Inferior parietal cortex (tissue), 1 donor: ENCODE measurements around the gene MYL5.
A peak's percentile ranks its signal among the peaks of the same experiment; 100 is the strongest.
"Not testable (repeated sequence)": the region's sequence is repeated elsewhere in the genome, so short reads cannot be mapped to it uniquely, and the experiment has no call there.

Experiments used
- DNase-seq: peaks from one replicate; pipeline ENCODE4 v3.0.0-alpha.2; 2016; ENCODE audit errors: extremely low spot score

The MYL5 gene

DNA sequence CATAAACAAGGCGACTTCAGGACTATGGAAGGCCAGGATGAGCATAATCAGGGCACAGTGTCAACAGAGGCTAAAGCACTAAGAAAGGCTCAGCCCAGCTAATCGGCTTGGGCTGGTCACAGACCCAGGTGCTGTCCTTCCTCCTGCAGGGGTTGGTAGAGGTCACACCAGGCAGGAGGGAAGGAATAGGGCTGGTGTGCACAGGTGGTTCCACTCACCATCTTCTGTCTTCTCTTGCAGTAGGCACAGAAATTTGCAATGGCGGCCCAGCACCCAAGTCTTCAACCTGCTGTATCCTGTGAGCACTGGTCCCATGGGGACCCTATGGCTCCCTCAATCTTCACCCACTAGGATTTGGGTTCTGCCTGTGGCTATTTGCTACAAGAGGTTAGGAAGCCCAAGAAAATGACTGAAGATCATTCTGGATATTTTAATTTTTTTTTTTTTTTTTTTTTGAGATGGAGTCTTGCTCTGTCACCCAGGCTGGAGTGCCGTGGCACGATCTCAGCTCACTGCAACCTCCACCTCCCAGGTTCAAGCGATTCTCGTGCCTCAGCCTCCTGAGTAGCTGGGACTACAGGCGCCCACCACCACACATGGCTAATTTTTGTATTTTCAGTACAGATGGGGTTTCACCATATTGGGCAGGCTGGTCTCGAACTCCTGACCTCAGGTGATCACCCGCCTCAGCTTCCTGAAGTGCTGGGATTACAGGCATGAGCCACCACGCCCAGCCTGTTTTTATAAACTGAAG is 4.4 kb upstream of the MYL5 start:
- DNase-seq: not testable (repeated sequence)

DNA sequence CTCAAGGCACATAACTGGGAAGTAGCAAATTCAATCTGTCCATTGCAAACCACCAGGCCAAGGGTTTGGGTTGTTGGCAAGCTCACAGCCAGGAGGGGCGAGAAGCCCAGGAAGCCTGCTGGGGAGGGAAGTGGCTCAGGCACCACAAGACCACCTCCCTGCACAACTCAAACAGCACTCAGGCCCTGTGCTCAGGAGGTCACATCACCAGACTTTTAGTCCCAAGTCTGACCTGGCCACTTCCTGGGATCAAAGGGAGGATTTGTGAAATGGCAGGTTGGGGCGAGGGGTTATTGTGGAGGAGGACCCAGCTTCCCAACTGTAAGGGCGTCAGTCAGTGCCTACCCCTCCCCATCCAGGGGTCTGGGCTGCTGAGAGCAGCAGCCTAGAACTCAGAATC is 2.6 kb upstream of the MYL5 start:
- DNase-seq: no peak

DNA sequence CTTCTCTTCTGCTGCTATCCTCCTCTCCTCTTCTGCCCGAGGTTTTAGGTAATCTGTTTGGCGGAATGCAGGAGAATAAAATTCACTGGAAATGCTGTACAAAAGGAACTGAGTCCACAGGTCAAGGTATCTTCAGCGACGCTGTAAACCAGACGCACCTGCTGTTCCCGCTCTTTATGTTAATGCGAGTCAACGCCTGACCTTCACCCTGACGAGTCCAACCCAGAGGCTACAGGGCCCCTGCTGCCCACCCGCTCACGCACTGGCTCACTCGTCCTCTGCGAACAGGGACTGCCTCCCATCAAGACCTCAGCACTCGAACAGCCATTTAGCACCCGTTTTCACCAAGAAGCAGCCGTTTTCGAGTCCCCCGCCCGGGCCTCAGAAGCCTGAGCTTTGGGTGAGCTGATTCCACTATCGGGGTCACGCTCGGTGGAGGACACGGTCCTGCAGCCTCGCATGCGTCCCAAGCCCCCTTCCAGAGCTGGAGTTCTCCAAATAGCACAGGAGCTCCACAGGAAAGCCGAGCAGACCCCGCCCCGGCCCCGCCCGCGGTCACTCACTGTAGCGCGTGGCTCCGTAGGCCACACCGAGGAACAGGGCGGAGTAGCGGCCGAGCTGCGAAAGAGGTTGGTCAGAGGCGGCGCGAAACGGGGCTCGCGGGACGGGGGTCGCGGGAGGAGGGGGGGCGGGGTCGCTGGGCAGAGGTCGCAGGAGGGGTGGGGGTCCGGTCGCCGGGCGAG is 822 bp upstream of the MYL5 start:
- no peak for DNase-seq

DNA sequence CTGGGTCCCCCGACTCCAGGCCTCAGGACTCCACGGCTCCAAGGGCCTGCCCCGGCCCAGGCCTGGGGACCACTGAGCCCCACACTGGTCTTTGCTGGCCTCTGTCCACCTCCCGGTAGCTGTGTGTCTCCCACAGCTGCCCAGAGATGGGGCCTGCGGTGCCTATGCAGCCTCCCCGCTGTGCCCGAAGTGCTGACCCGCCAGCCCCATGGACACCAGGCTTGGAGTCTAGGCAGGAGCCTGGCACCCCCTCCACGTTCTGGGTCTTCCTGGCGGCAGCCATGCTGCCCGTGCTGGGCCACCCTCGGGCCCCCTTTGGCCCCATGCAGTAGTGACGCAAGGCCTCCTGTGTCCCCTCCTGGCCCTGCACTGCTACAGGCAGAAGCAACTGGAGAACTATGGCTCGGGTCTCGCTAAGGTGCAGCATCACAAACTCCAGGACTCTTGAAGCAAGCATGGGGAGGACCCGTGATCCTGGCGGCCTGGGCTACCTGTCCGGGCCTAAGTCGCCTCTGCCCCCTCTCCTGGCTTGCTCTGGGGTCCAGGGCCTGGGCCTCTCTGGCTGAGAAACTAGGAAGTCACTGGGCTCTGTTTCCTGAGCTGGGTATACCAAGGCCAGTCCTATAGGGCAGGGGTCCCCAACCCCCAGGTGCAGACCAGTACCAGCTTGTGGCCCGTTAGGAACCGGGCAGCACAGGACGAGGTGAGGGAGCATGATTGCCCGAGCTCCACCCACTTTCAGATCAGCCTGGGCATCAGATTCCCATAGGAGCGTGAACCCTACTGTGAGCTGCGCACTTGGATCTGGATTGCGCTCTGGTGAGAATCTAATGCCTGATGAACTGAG is 917 bp downstream of the MYL5 start:
- DNase-seq: no peak

DNA sequence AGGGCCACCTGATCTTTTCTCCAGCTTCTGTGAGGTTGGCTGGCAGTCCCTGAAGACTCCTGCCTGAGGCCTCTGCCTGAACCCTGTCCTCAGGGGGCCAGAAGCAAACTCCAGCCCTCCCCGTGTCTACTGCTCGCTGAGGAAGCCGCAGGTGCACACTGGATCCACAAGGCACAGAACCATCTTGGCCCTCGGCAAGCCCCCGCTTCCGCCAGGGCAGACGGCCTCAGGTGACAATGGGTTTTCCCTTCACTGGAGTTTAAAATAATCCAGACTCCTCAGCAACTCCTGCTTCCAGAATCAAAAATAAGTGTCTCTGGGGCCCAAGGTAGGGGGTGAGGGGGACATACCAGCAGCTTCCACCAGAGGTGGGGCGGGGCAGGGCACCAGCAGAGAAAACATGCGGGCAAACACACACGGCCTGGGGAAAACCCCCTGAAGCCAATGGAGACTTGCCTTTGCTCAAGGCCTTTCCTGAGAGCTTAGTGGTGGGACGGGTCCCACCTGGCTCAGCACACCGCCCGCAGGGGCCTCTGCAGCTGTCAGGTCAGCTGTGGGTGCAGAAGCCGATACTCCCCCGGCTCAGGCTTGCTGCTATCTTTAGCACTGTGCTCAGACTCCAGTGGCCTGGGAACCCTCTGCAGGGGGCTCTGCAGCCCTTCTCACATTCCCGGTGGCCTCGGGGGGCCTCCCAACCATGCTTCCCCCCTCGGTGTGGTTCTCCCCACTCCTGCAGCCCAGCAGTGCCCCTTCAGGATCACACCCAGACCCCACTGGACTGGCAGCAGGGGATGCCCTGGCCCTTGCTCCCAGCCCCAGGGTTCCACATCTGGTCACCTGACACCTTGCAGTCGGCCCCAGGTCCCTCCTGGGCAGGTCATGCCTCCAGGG is 1.9 kb downstream of the MYL5 start:
- DNase-seq: no peak

DNA sequence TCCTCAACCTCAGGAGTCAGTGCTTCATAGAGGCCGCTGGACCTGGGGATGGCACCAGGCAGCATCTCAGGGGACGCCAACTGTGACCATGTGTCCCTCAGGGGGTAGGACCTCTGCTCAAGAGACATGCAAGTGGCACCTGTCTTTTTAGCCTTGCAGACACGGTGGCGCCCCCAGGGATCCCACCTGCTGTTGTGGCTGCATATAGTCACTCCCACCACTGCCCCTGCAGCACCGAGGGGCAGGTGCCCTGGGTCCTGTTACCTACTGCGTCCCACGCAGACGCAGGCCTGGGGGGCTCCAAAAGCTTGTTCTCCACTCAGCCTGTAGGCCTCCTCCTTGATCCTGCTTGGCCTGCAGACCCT is 2.5 kb downstream of the MYL5 start:
- DNase-seq: no peak

DNA sequence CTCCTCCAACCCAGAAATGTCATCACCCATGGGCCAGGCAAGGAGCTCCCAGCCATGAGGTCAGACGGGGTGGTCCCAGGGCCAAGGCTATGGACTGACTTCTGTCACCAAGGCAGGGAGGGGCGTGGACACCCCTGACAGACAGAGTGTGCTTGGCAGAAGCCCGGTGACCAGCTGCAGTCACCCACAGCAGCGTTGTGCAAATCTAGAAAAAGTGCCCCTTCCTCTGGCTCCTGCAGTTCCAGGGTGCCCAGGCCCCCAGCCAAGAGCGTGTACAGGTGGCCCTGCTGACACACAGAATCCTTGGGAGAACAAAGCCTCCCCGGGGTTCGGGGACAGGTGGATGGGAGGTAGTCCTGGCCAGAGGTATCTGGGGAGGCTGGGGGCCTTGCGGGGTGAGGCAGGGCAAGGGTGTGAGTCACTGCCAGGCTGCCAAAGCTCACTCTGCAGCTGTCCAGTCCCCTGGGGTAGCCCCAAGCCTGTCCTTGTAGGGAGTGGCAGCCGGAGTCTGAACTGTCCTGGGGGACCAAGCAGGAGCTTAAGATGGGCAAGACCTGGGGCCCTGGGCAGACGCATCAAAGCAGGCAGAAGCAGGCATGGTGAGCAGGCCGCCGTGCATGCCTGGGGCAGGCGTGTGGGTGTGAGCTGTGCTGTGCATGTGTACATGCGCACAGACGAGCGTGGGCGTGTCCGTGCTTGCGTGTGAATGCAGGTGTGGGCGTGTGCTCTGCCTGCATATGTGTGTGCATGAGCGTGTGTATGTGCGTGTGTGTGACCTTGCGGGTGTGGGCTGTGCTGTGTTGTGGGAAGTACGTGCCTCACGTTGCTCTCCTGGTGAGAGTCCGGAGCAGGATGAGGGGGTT is 3.3 kb downstream of the MYL5 start:
- no peak for DNase-seq

DNA sequence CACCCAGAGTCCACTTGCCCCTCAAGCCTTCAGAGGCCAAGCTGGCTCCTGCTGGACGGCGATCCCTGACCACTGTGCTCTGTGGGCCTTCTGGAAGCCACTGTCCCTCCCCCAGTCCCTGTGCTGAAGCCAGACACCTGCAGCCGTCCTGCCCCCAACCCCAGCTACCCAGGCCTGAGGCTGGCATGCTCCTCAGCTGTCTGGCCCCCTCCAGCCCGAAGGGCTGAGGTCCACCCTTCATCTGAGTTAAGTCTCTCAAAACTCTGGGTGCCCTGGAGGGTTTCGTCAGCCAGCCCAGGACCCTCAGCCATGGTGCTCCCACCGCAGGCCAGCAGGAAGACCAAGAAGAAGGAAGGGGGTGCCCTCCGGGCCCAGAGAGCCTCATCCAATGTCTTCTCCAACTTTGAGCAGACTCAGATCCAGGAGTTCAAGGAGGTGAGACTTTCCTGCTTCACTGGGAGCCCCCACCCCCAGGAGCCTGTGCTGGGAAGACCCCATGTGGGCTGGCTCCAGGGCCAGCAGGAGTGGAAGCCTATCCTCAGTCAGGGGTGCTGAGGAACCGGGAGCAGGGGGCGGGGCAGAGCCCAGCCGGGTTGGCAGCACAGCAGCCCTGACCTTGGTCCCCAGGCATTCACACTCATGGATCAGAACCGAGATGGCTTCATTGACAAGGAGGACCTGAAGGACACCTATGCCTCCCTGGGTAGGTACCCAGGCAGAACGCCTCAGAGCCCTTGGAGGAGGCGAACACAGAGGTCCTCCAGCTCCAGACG is 4.2 kb downstream of the MYL5 start:
- DNase-seq: no peak

DNA sequence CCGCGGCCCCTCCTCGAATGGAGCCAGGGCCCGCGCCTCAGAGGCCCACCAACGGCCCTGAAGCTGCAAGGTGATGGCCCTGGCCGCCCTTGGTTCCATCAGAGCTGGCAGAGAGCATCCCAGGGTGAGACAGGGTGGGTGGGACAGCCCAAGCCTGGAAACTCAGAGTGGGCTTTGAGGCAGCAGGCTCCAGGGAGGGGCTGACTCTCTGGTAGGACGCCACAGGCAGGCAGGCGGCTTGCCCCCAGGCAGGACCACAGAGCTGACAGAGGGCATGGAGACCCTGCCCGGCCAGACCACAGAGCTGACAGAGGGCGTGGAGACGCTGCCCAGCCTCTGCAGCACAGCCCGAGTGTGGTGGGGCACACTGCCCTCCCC is 4.8 kb downstream of the MYL5 start:
- no peak for DNase-seq

DNA sequence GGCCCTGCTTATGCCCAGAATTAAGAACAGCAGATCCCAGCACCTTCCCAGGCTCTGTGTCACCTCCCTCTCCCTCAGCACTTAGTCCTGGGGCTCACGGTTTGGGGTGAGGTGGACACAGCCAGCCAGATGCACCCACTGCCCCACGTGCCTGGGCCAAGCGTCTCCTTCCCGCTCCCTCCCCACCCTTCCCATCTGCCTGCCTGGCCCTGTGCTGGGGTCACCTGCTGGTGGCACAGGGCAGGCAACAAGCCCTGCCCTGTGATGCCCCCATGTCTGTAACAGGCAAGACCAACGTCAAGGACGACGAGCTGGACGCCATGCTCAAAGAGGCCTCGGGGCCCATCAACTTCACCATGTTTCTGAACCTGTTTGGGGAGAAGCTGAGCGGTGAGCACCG is 5.3 kb downstream of the MYL5 start:
- no peak for DNase-seq

DNA sequence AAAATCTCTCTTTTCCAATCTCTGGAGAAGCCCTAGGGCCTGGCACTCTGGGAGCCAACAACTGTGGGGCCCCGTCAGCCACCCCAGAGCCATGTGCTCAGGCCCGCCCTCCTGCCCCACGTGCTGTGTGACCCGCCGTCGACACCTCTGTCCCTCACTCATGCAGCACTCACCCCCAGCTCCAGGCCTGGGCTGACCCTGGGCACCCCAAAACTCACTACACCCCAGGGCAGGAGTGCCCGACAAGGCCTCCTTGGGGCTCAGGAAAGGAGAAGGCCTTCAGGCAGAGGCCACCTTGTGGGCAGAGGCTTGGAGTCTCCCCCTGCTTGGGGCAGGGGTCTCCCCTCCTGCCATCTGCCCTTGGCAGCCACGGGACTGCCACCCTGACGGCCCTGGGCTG is 5.7 kb downstream of the MYL5 start:
- DNase-seq: no peak

DNA sequence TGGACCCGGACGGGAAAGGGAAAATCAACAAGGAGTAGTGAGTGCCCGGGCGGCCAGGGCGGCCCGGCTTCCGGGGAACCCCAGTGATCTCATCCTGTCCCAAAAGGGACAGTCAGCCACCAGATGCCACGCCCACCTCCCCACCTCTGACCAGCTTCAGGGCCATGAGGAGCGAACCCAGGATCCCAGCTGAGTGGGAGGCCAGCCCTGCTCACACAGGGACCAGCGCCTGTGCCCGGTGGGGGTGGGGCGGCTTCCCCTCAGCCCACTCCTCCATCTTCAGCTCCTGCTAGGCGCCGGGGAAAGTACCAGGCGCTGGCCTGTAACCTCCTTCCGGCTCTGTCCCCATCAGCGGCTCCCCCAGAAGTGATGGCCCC is 6.2 kb downstream of the MYL5 start:
- DNase-seq: no peak

DNA sequence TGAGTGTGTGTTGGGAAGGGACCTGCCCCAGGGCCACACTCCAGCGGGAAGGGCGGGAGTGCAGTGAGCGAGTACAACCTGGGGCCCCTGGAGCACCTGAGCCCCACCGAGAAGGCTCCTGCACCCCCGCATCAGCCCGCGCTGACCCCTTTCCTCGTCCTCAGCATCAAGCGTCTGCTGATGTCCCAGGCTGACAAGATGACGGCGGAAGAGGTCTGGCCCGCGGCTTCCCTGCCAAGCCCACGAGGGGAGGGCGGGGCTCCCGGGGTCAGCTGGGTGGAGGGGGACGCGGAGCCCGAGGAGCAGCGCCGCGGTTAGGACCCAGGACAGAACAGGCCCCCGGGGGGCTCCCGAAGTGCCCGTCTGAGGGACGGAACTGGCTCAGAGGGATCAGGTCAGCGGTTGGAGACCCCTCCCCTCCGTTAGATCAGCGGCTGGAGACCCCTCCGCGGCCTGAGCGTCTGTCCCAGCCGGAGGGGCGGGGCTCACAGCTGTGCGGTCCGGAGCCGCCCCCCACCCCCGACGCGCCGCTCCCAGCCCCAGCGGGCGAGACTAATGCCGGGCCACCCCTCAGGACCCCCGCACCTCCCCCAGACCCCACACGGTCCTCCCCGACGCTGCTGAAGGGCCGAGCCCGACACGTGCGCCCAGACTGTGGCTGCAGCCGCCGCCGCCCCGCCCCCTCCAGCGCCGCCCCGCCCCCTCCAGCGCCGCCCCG is 6.7 kb downstream of the MYL5 start:
- DNase-seq: no peak

DNA sequence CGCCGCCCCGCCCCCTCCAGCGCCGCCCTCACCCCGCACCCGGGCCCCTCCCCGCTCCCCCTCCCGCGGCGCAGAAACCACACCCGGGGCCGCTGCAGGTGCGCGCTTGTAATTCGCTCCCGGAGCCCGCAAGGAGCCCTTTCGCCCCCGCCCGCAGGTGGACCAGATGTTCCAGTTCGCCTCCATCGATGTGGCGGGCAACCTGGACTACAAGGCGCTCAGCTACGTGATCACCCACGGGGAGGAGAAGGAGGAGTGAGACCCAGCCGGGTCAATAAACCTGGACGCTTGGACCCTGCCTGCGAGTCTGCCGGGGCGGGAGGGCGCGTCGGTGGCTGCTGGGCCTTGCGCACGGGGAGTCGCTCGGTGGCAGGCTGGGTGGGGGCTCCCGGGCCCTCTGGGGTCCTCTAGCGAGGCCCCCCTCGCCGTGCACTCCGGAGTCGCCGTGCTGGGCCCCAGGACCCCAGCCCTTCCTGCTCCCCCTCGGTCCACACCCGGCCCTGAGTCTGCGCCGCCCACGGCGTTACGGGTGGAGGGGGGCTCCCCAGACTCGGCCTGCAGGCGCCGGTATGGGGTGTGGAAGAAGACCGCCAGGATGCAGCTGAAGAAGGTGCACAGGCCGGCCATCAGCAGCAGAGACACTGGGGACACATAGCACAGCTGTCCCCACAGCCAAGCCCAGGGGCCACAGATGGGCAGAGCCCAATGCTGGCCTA is 7.6 kb downstream of the MYL5 start:
- no peak for DNase-seq

DNA sequence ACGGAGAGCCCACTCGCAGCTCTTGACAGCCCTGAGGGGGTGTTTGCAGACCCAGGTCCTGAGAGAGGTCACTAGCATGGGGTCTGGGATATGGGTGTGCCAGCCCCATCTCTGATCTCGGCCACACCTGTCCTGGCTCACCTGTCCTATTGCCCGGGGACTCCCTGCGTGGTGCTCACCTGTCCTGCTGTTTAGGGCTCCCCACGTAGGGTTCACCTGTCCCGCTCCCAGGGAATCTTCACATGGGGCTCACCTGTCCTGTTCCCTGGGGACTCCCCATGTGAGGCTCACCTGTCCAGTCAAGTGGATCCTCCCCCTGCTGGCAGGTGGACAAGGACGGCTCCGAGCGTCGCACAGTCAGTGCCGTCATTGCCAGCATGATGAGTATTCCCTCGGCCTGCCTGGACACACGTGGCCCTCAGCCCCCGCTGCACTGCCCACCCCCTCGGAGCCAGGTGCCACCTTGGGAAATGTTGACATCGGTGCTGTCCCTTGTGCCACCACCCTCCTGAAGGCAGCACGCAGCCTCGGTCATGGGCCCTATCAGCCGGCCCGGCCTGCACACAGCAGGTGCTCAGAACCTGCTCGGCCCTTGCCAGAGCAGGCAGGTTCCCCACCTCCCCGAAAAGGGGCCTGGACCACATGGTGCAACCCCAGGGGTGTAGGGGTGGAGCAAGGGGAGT is 8.3 kb downstream of the MYL5 start:
- DNase-seq: no peak

DNA sequence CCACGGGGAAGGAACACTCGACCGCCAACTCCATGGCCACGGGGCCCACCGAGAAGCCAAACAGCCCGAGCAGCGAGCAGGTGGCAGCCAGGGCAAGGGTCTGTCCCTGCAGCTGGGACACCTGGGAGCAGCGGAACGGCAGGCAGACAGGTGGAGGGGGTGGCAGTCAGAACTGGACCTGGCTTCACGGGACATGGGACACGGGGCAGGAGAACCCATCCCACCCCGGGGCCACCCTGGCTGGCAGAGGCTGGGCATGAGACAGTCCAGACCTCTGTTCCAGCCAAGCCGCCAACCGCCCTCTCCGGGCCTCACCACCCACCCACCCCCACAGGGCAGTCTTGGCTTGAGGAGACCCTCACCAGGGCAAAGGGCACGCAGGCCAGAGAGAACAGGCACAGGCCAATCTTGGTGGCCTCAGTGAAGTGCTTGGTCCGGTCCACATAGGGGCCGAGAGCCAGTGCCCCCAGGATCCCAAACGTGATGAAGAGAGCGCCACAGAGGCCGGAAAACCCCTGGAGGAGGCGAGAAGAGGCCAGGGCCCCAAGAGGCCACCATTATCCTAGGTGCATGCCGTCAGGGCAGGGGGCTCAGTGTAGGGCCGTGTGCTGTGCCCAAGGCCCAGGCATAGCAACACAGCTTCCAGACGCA is 9.0 kb downstream of the MYL5 start:
- no peak for DNase-seq

DNA sequence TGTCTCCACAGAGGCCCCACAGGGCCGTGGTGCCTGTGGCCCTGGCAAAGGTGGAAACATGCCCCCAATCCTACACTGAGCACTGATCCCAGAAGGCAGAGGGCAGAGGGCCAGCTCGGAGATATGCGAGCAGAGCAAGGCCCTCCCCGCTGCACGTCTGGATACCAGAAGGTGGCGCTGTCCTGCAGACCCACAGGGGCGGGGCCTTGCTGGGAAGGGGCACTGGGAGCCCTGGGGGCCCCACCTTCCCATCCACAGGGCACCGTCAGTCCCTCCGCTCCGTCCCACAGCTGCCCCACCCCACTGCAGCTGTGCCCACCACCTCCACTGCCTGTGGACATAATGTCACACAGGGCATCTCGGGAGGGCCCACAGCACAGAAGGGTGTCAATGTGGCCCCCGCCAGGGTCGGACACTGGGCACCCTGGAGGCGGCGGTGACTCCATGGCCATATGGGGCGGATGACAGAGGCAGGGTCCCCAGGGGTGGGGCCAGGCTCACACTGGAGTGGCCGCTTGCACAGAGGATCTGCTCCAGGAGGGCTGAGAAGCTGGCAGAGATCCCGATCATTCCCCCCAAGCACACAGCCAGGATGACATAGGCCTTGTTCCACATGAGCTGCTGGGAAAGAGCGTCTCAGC is 9.8 kb downstream of the MYL5 start:
- DNase-seq: peak; percentile 66
